Fibroblast of the conjunctiva (primary cell): ENCODE measurements around the gene UBFD1.
"Not testable (repeated sequence)": the region's sequence is repeated elsewhere in the genome, so short reads cannot be mapped to it uniquely, and the experiment has no call there.

Source experiments
- DNase-seq: peaks from one replicate; pipeline ENCODE4 v3.0.0-alpha.2; 2010; ENCODE audit warnings: low read depth

UBFD1 gene

GRCh38 chr16:23527961-23528643 is 29.4 kb upstream of the UBFD1 start:
- DNase-seq: no peak

GRCh38 chr16:23528644-23529310 is 28.8 kb upstream of the UBFD1 start:
- DNase-seq: no peak

- no peak for DNase-seq
Measured at GRCh38 chr16:23530062-23530461, 27.5 kb upstream of the UBFD1 start.

- no peak for DNase-seq
Measured at GRCh38 chr16:23532448-23532847, 25.1 kb upstream of the UBFD1 start.

GRCh38 chr16:23534868-23535860 is 22.4 kb upstream of the UBFD1 start:
- no peak for DNase-seq

GRCh38 chr16:23535901-23536300 is 21.6 kb upstream of the UBFD1 start:
- no peak for DNase-seq

- no peak for DNase-seq
Measured at GRCh38 chr16:23537390-23537789, 20.1 kb upstream of the UBFD1 start.

GRCh38 chr16:23538919-23539278 is 18.6 kb upstream of the UBFD1 start:
- DNase-seq: no peak

GRCh38 chr16:23539984-23540816 is 17.3 kb upstream of the UBFD1 start:
- DNase-seq: no peak

- DNase-seq: not testable (repeated sequence)
Measured at GRCh38 chr16:23540817-23541178, 16.7 kb upstream of the UBFD1 start.

GRCh38 chr16:23544436-23544835 is 13.1 kb upstream of the UBFD1 start:
- DNase-seq: no peak

GRCh38 chr16:23549938-23550337 is 7.6 kb upstream of the UBFD1 start:
- DNase-seq: no peak

- no peak for DNase-seq
Measured at GRCh38 chr16:23552161-23552560, 5.4 kb upstream of the UBFD1 start.

- DNase-seq: no peak
Measured at GRCh38 chr16:23554536-23554935, 3.0 kb upstream of the UBFD1 start.

GRCh38 chr16:23557779-23558702 is 514 bp downstream of the UBFD1 start:
- peak; percentile 6 for DNase-seq

GRCh38 chr16:23561586-23561985 is 4.1 kb downstream of the UBFD1 start:
- no peak for DNase-seq

- no peak for DNase-seq
Measured at GRCh38 chr16:23562505-23562904, 5.0 kb downstream of the UBFD1 start.

GRCh38 chr16:23563186-23563585 is 5.7 kb downstream of the UBFD1 start:
- no peak for DNase-seq

GRCh38 chr16:23564575-23565363 is 7.2 kb downstream of the UBFD1 start:
- no peak for DNase-seq

- no peak for DNase-seq
Measured at GRCh38 chr16:23566724-23567123, 9.2 kb downstream of the UBFD1 start.
